DND-41 (cell line): ENCODE data around the gene CCDC32.

Source experiments
- ATAC-seq: fragments of 200-7000 bp; cut with Tn5 transposase; 3 replicates; pipeline ENCODE4 v1.9.1; 2021; ENCODE audit warnings: low read depth; ENCODE audit not compliant: insufficient read depth
- DNase-seq: peaks from one replicate; pipeline ENCODE4 v3.0.0-alpha.2; 2020
- H2AFZ ChIP-seq: 2 replicates; pipeline ENCODE4 v1.6.0; 2012; ENCODE audit warnings: low read depth, low read length
- H3K27ac ChIP-seq: 2 replicates; pipeline ENCODE4 v1.5.1; 2012; ENCODE audit warnings: low read length, inconsistent platforms
- H3K27me3 ChIP-seq: fragments of 200-600 bp; sonication (generic); 2 replicates; pipeline ENCODE4 v1.6.0; 2012; ENCODE audit warnings: low read length, mild to moderate bottlenecking, inconsistent platforms; ENCODE audit not compliant: insufficient read depth, poor library complexity
- H3K36me3 ChIP-seq: 2 replicates; pipeline ENCODE4 v1.5.1; 2012; ENCODE audit warnings: low read length, inconsistent platforms; ENCODE audit not compliant: insufficient read depth
- H3K4me1 ChIP-seq: 2 replicates; pipeline ENCODE4 v1.5.1; 2012; ENCODE audit warnings: mild to moderate bottlenecking, low read length; ENCODE audit not compliant: insufficient read depth
- H3K4me2 ChIP-seq: 2 replicates; pipeline ENCODE4 v1.6.0; 2012; ENCODE audit warnings: mild to moderate bottlenecking, moderate library complexity, low read length, inconsistent platforms; ENCODE audit not compliant: insufficient read depth
- H3K4me3 ChIP-seq, 2 experiments: fragments of 200-600 bp in 1 of 2; shearing (Covaris generic) in 1 of 2; 2 replicates each; pipeline ENCODE4 v1.5.1; 2012 to 2016; ENCODE audit warnings: inconsistent platforms in 2 of 2, low read length in 2 of 2, mild to moderate bottlenecking in 2 of 2, low read depth in 1 of 2, moderate library complexity in 1 of 2
- H3K79me2 ChIP-seq: 2 replicates; pipeline ENCODE4 v1.6.0; 2012; ENCODE audit warnings: low read length, inconsistent platforms; ENCODE audit not compliant: insufficient read depth
- H3K9ac ChIP-seq: 2 replicates; pipeline ENCODE4 v1.6.0; 2012; ENCODE audit warnings: low read depth, mild to moderate bottlenecking, inconsistent platforms, low read length, moderate library complexity
- H3K9me3 ChIP-seq: 2 replicates; pipeline ENCODE4 v1.5.1; 2012; ENCODE audit warnings: low read length, moderate library complexity, mild to moderate bottlenecking, inconsistent platforms; ENCODE audit not compliant: insufficient read depth, severe bottlenecking
- H4K20me1 ChIP-seq: 2 replicates; pipeline ENCODE4 v1.6.0; 2012; ENCODE audit warnings: low read length; ENCODE audit not compliant: insufficient read depth
- CTCF ChIP-seq: IDR thresholded peaks from 2 replicates; pipeline ENCODE4 v1.5.1; 2012; ENCODE audit warnings: borderline replicate concordance, low read length, moderate library complexity, mild to moderate bottlenecking; ENCODE audit not compliant: poor library complexity, severe bottlenecking; ENCODE audit errors: extremely low read depth
- EZH2 ChIP-seq: IDR thresholded peaks from 3 replicates; pipeline ENCODE4 v1.6.1; 2012; ENCODE audit warnings: borderline replicate concordance, low read depth, mild to moderate bottlenecking, moderate library complexity, low read length, inconsistent platforms; ENCODE audit not compliant: severe bottlenecking

The CCDC32 gene

GRCh38 chr15:40548610-40549009 is 16.2 kb downstream of the CCDC32 start:
- peaks cover 21% of the 10 kb centered on the region for H3K36me3 ChIP-seq
- H3K27ac ChIP-seq = no peak overlapping the region
- no peak for TF ChIP-seq EZH2
- no peak for TF ChIP-seq CTCF
- no peaks in the 10 kb centered on the region for H3K9me3 ChIP-seq
- no peaks in the 10 kb centered on the region for H4K20me1 ChIP-seq
- no peaks in the 10 kb centered on the region for H3K79me2 ChIP-seq
- H3K4me2 ChIP-seq = no peak overlapping the region
- no peak overlapping the region for H2AFZ ChIP-seq
- ATAC-seq (no peak), DNase-seq (no peak)
- no peak overlapping the region for H3K4me3 ChIP-seq
- H3K27me3 ChIP-seq = no peaks in the 10 kb centered on the region
- no peaks in the 10 kb centered on the region for H3K4me1 ChIP-seq
- no peak overlapping the region for H3K9ac ChIP-seq

- Histone ChIP-seq H3K4me3 (no peak overlapping the region), H3K36me3 (peaks cover 8% of the 10 kb centered on the region), H2AFZ (no peak overlapping the region), H3K4me2 (no peak overlapping the region), H4K20me1 (no peaks in the 10 kb centered on the region), H3K9ac (no peak overlapping the region), H3K27ac (no peak overlapping the region), H3K79me2 (no peaks in the 10 kb centered on the region), H3K9me3 (no peaks in the 10 kb centered on the region), H3K27me3 (no peaks in the 10 kb centered on the region), H3K4me1 (no peaks in the 10 kb centered on the region)
- TF ChIP-seq CTCF (peak; percentile 27), EZH2 (no peak)
- DNase-seq (no peak), ATAC-seq (no peak)
Observed at GRCh38 chr15:40545457-40545856, 19.4 kb downstream of the CCDC32 start.

- Histone ChIP-seq H2AFZ (no peak overlapping the region), H3K36me3 (no peaks in the 10 kb centered on the region), H3K4me3 (no peak overlapping the region), H3K9ac (no peak overlapping the region), H3K79me2 (no peaks in the 10 kb centered on the region), H3K27ac (no peak overlapping the region; the same call in 1 of the 2 replicates), H3K9me3 (no peaks in the 10 kb centered on the region), H3K27me3 (no peaks in the 10 kb centered on the region), H4K20me1 (no peaks in the 10 kb centered on the region), H3K4me1 (no peaks in the 10 kb centered on the region), H3K4me2 (no peak overlapping the region)
- ATAC-seq = peak; percentile 72
- DNase-seq = no peak
- TF ChIP-seq CTCF (no peak), EZH2 (no peak)
Observed at GRCh38 chr15:40543631-40544294, 21.1 kb downstream of the CCDC32 start.

- no peaks in the 10 kb centered on the region for H4K20me1 ChIP-seq
- no peaks in the 10 kb centered on the region for H3K4me1 ChIP-seq
- no peaks in the 10 kb centered on the region for H3K79me2 ChIP-seq
- no peaks in the 10 kb centered on the region for H3K36me3 ChIP-seq
- H3K27me3 ChIP-seq = no peaks in the 10 kb centered on the region
- DNase-seq (no peak), ATAC-seq (no peak)
- H2AFZ ChIP-seq = no peak overlapping the region
- H3K9me3 ChIP-seq = no peaks in the 10 kb centered on the region
- no peak overlapping the region for H3K4me3 ChIP-seq
- no peak overlapping the region for H3K27ac ChIP-seq
- TF ChIP-seq CTCF (no peak), EZH2 (no peak)
- H3K4me2 ChIP-seq = no peak overlapping the region
- H3K9ac ChIP-seq = no peak overlapping the region
Observed at GRCh38 chr15:40543082-40543481, 21.8 kb downstream of the CCDC32 start.
